Stimulated activated CD4-positive, alpha-beta T cell treated with anti-CD3 and anti-CD28 coated beads, Interleukin-15, amount 100 ng/mL, for 24 hours (primary cell): ENCODE results near the gene HSPA1A.

Experiments used
- DNase-seq: peaks from one replicate; pipeline ENCODE4 v3.0.0-alpha.2; 2020

HSPA1A gene

DNA sequence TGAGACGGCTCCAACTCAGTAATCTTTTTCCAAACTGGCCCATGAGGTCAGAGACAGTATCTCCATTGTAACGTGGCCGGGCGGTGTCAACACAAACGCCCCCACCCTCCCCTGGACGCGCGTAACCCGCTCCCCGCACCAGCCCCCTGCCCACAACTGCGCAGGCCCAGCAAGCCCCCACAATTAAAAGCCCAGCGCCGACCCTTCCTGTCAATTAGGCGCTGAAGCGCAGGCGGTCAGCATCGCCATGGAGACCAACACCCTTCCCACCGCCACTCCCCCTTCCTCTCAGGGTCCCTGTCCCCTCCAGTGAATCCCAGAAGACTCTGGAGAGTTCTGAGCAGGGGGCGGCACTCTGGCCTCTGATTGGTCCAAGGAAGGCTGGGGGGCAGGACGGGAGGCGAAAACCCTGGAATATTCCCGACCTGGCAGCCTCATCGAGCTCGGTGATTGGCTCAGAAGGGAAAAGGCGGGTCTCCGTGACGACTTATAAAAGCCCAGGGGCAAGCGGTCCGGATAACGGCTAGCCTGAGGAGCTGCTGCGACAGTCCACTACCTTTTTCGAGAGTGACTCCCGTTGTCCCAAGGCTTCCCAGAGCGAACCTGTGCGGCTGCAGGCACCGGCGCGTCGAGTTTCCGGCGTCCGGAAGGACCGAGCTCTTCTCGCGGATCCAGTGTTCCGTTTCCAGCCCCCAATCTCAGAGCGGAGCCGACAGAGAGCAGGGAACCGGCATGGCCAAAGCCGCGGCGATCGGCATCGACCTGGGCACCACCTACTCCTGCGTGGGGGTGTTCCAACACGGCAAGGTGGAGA is at the start of gene HSPA1A, which contains the start of gene HSPA1L:
Gene HSPA1A, plus strand, starts transcription at position 519 of the 814 bp plus-strand sequence. Its CDS starts 214 bp downstream, at position 733.
Gene HSPA1L, minus strand, starts transcription at position 259 of the 814 bp plus-strand sequence. CDS start 3,311 bp downstream, outside the sequence.
- DNase-seq = peak; percentile 81

DNA sequence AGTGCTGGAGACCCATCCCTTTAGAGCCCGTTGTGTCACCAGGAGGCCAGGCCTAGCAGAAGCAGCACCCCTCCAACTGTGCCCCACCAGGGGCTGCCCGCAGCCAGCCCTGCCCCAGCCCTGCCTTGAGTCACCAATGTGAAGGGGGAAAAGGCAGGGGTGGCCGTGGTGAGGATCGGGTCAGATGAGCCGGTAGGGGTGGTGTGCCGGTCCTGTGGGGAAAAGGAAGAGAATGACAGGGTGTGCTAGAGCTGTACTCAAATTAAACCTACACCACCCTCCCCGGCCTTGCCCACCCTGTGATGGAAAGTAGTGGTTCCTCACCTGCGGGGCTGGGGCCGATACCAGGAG is 49.8 kb upstream of the HSPA1A start:
- no peak for DNase-seq

- no peak for DNase-seq
Measured at GRCh38 chr6:31765910-31766794, 49.2 kb upstream of the HSPA1A start.

DNA sequence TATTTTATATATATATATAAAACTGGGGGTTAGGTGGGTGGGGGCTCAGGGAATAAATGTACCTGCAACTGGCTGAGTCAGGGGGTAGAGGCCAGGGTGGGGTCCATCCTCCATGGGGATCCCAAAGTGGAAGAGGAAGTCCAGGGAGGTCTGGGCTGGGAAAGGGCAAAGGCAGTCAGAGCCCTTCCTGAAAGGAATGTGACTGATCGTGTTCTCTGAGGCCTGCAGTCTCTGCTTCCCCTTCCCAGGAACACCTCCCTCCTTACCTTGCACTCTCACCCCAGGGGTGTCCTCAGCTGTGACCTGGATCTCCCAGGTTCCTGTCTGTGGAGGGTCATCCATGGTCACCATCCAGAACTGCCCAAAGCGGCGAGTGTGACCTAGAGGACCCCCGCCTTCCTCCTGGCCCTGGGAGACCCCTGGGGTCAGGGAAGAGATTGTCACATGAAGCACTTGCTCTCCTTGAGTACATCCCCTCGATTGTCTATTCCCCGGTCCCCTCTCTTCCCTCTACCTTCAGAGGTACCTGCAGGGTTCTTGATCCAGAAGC is 48.2 kb upstream of the HSPA1A start:
- no peak for DNase-seq

DNA sequence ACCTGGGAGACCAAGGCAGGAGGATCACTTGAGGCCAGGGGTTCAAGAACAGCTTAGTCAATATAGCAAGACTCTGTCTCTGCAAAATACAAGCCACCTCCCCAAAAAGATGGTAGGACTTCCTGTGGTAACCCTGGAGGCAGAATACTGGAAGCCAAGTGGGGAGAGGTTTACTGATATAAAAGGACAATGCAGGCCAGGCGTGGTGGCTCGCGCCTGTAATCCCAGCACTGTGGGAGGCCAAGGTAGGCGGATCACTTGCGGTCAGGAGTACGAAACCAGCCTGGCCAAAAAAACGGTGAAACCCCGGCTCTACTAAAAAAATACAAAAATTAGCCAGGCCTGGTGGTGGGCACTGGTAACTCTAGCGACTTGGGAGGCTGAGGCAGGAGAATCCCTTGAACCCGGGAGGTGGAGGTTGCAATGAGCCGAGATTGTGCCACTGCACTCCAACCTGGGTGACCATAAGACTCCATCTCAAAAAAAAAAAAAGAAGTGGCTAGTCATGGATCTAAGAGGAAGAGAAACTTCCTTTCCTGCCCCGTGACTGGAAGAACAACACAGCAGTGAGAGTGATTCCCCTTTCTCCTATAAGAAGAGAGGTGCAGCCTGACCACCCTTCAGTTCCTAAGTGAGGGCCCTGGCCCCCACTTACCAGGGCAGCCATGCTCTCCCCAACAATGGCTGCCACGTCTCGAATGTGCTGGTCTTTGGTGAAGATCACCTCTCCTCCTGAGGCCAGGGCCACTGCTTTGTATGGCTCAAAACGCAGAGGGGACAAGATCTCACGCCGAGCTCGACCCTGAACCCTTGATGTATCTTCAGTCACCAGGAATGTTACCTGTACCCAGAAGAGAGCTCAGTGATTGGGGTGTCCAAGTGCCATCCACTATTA is 46.7 kb upstream of the HSPA1A start:
- DNase-seq = no peak

DNA sequence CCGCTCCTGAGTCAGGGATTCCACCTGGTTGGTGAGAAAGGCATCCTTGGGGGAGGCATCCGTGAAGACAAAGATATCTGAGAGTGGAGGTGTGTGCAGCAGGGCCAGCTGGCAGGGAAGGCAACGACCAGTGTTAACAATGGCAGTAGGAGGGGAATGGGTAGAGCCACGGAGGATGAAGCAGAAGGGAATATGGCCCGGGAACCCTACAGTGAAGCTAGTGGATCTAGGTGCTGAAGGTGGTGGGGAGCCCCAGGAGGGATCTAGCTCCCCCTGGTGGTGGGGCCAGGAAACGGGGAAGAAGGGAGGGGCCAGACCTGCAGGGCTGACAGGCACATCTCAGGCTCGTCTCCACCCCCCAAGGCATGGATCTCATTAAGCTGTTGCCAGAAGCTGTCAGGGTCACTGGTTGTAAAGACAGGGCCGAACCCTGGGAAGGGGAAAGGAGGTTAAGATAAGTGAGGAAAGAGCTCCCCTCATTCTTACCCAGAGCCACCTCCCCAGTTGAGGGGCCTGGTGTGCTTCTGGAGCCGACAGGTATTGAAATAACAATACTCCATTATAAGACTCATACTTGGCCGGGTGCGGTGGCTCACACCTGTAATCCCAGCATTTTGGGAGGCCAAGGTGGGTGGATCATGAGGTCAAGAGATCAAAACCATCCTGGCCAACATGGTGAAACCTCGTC is 45.5 kb upstream of the HSPA1A start:
- DNase-seq = peak; percentile 85

DNA sequence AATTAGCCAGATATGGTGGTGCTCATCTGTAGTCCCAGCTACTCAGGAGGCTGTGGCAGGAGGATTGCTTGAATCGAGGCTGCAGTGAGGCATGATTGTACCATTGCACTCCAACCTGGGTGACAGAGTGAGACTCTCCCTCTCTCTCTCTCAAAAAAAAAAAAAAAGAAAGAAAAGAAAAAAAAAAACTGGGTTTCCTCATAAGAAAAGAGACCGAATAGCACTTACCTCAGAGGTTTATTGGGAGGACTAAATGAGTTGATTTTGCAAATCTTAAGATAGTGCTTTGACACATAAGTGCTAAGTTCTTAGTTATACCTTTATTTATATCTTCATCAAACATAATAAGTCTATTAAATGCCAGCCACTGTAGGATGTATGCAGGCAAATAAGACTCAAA is 44.5 kb upstream of the HSPA1A start:
- no peak for DNase-seq

DNA sequence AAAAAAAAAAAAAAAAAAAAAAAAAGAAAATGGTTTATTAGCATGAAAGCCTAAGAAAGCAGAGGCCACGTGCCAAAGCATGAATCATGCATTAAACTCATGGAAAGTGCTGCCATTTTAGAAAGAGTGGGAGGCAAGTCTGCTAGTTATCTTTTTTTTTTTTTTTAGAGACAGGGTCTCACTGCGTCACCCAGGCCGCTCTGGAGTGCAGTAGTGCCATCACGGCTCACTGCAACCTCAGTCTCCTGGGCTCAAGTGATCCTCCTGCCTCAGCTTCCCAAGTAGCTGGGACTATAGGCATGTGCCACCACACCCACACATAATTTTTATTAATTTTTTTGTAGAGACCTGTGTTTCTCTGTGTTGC is 43.4 kb upstream of the HSPA1A start:
- peak; percentile 38 for DNase-seq

GRCh38 chr6:31775184-31775583 is 40.2 kb upstream of the HSPA1A start:
- no peak for DNase-seq

GRCh38 chr6:31775633-31776484 is 39.5 kb upstream of the HSPA1A start:
- DNase-seq = no peak

- no peak for DNase-seq
Measured at GRCh38 chr6:31776485-31776988, 38.8 kb upstream of the HSPA1A start.

- peak; percentile 87 for DNase-seq
Measured at GRCh38 chr6:31776989-31777666, 38.2 kb upstream of the HSPA1A start, which contains the start of gene VWA7. VWA7 (minus strand) TSS chr6:31777328; CDS start chr6:31776779, 549 bp downstream.

DNA sequence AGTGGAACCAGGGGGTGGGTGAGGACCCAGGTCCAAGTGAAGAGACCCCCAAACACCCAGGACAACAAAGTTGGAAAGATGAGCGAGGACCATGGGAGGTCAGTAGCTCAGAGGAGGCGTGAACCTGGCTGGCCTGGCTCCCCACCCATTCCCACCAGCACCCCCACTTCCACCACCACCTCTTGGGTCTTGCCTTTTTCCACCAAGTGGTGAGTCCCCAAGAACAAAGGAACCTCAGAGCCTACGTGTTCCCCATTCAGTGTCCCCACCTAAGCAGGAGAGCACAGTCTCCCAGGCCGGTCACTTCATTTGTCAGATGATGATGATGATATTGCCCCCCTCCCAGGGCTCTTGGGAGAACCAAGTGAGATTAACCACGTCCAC is 37.7 kb upstream of the HSPA1A start:
- DNase-seq = no peak

DNA sequence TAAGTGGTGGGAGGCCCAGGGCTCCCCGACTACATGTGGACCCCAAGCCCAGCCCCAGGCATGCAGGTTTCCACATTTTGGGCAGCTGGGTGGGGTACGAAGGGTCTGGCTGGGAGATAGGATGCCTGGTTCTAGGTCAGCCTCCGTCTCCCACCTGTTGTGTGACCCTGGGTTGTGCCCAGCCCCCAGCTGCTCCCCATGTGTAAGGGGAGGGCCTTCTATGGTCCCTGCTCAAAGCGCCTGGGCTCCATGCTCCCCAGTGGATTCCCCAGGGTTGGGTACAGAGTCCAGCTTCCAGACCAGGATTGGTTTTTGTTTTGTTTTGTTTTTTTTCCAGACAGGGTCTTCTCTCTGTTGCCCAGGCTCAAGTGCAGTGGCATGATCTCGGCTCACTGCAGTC is 37.1 kb upstream of the HSPA1A start:
- no peak for DNase-seq

- DNase-seq = no peak
Measured at GRCh38 chr6:31778999-31779885, 36.1 kb upstream of the HSPA1A start.

DNA sequence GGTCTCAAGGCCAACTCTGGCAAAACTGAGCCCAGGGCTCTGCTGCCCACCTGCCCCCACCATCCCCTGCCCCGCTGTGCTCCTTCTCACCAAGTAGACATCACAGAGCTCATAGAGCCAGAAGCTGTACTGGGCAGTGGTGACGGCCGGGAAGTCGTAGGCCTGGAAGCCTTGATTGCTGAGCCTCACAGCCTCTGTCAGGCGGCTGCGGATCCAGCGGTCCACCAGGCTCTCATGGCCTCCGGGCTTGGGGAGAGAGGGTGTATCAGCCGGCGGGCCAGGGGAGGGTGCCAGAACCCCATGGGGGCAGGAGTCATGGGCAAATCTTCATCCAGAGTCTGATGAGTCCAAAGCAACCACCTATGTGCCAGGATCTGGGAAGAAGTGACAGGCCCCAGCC is 35.4 kb upstream of the HSPA1A start:
- no peak for DNase-seq

GRCh38 chr6:31780507-31781243 is 34.7 kb upstream of the HSPA1A start:
- DNase-seq = no peak
